Liver (tissue), 3 donors: ENCODE data around the gene RSPO4.

Experiments used
- CTCF ChIP-seq: fragments of 150-350 bp; IDR thresholded peaks from 2 replicates; pipeline ENCODE4 v1.5.1; 2017; ENCODE audit warnings: improper control_type of control experiment, low read depth, low read length; ENCODE audit not compliant: missing input control
- HNF4A ChIP-seq, 2 donors: conservative IDR thresholded peaks; 2 replicates each; pipeline ENCODE4 v1.6.1; 2016; ENCODE audit warnings: antibody characterized with exemption in 2 of 2, mild to moderate bottlenecking in 2 of 2
- RAD21 ChIP-seq, 2 donors: IDR thresholded peaks; 2 replicates each; pipeline ENCODE4 v1.6.1; 2016; ENCODE audit warnings: antibody characterized with exemption in 2 of 2, mild to moderate bottlenecking in 2 of 2
- donor health status: healthy.
- donor health status: healthy.

DNA sequence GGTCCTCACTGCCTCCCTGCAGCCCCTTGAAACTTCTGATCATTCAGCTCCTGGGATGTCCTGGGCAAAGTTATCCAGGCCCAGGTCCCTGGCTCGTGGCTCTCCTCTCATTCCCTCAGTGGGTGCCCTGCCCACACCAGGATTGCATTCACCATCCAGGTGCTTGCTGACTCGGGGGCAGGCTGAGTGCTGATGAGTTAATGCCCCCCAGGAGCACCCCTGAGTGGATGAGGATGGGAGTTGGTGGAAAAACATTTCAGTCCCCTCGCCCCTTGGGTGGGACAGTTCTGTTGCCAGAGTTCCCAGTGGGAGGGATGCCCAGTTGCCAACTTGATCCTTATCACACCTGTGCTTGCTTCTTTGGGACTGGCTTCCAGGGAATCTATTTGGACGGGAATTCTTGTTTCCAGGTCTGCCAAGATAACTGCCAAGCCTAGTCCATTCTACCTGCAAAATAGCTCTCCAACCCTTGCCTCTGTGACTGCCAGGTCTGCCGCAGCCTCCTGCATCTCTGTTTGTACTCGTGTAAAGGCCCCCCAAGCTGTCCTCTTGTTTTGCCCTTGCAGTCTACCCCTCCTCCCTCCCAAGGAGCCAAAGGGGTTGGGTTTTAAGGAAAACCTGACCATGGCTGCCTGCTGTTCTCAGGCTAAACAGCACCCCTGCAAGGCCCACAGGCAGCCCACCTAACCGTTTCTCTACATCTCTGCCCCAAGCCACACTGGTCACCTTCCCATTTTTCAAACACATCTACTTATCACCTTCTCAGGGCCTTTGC is 11.6 kb upstream of the RSPO4 start:
- TF ChIP-seq CTCF (no peak), RAD21 (IDR thresholded peaks at IDR 0.05) (no peak), HNF4A (conservative IDR thresholded peaks at IDR 0.05) (no peak)
